ENCODE data around the gene FGFR2. TPM values are rescaled to one million over a fixed set of nuclear protein-coding genes. Genes with fewer than 3 reads are reported as not detected.

FGFR2 gene
- total RNA-seq, 1 donor from 2014 or later: 4.5 TPM

DNA sequence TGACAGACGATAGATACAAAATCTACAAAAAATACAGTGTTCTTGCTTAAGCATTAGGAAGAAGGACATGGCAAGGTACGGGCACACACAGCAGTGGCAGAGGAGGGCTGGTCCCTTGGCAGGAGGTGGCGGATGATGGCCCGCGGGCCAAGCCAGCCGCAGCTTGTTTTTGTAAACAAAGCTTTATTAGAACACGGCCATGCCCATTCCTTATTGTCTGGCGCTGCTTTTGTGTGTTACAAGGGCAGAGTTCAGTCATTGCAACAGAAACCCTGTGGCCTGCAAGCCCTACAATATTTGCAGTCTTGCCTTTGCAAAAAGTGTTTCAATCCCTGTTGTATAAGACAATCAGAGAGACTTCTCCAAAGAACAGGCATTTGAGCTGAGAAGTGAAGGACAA, 30.7 kb downstream of the FGFR2 start:
- DNase-seq (ENCODE audit: low read depth): no peak
- no peak overlapping the region for H3K4me3 ChIP-seq (ENCODE audit: low read depth, low read length)
- peaks cover 2% of the 10 kb centered on the region for H3K27me3 ChIP-seq (ENCODE audit: control insufficient read depth, insufficient read depth, low read length)
- H3K36me3 ChIP-seq (ENCODE audit: control insufficient read depth, insufficient read depth, low read length): no peaks in the 10 kb centered on the region
- TF ChIP-seq, protein P1, sequence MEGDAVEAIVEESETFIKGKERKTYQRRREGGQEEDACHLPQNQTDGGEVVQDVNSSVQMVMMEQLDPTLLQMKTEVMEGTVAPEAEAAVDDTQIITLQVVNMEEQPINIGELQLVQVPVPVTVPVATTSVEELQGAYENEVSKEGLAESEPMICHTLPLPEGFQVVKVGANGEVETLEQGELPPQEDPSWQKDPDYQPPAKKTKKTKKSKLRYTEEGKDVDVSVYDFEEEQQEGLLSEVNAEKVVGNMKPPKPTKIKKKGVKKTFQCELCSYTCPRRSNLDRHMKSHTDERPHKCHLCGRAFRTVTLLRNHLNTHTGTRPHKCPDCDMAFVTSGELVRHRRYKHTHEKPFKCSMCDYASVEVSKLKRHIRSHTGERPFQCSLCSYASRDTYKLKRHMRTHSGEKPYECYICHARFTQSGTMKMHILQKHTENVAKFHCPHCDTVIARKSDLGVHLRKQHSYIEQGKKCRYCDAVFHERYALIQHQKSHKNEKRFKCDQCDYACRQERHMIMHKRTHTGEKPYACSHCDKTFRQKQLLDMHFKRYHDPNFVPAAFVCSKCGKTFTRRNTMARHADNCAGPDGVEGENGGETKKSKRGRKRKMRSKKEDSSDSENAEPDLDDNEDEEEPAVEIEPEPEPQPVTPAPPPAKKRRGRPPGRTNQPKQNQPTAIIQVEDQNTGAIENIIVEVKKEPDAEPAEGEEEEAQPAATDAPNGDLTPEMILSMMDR (IDR thresholded peaks at IDR 0.05; ENCODE audit: insufficient read depth, low read length, poor library complexity, severe bottlenecking): no peak

DNA sequence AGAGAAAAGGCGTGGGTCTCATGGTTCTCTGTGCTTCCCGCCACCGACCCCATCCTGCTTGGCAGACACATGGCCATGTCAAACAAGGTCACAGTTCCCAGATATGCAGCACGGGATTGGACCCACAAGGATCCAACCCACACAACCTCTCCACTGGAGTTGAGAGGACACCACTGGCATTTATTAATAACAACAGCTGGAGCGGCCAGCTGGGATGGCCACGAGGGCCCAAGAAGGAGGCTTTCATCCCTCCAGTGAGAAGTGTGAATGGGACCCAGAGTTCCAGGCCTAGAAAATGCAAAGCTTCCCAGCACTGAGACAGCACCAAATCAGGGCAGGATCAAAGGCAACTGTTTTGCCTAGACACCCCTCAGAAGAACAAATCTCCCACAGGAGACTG, 31.5 kb downstream of the FGFR2 start:
- TF ChIP-seq, protein P1 (IDR thresholded peaks at IDR 0.05; ENCODE audit: insufficient read depth, low read length, poor library complexity, severe bottlenecking): no peak
- Histone ChIP-seq H3K4me3 (ENCODE audit: low read depth, low read length) (no peak overlapping the region), H3K36me3 (ENCODE audit: control insufficient read depth, insufficient read depth, low read length) (no peaks in the 10 kb centered on the region), H3K27me3 (ENCODE audit: control insufficient read depth, insufficient read depth, low read length) (peaks cover 2% of the 10 kb centered on the region)
- no peak for DNase-seq (ENCODE audit: low read depth)

DNA sequence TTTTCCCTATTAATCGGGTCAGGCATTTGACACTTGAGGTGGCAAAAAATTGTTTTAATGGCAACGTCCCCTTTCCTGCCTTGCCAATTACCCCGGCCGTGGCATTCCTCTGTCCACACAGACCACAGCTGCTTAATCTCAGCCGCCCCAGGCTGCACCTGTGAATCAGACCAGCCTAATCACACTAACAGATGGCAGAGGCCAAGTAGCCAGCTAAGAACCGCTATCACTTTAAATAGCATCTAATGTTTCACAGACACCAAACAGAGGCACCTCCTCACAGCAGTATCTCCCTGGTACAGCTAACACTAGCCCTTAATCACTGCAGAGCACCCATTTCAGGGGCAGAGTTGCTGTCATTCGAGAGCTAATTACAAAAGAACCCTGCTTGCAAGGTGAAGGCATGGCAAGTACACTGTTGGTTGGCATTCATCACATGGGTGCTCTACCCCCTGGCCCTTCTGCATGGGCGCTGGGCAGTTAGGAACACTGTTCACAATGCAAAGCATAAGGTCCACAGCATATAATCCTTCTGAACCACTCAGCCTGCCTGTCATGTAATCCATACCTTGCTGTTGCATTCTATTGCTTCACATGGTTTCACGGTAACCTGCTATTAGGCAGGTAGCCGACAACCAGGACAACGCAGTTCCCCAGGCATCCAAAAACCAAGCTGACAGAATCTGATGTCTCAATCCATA, 38.8 kb downstream of the FGFR2 start:
- Histone ChIP-seq H3K36me3 (ENCODE audit: control insufficient read depth, insufficient read depth, low read length) (no peaks in the 10 kb centered on the region), H3K4me3 (ENCODE audit: low read depth, low read length) (no peak overlapping the region), H3K27me3 (ENCODE audit: control insufficient read depth, insufficient read depth, low read length) (no peaks in the 10 kb centered on the region)
- no peak for DNase-seq (ENCODE audit: low read depth)
- TF ChIP-seq, protein P1 (IDR thresholded peaks at IDR 0.05; ENCODE audit: insufficient read depth, low read length, poor library complexity, severe bottlenecking): no peak

DNA sequence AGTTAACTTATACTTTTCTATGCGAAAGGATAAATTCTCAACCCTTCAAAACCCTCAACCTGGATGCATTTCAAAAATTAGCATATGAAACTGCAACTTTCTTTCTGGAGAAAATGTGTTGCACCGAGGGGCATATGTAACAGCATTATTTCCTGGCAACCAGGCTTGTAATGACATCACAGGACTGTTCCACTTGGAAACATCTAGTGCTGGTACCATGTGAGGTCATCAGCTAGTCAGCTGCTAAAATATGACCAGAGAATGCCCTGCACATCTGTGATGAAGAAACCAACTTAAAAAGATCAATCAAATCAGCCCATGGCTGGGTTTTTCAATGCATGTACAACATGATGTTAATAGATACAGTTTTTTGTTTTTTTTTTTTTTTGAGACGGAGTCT, 40.0 kb downstream of the FGFR2 start:
- DNase-seq (ENCODE audit: low read depth): no peak
- Histone ChIP-seq H3K36me3 (ENCODE audit: control insufficient read depth, insufficient read depth, low read length) (no peaks in the 10 kb centered on the region), H3K27me3 (ENCODE audit: control insufficient read depth, insufficient read depth, low read length) (no peaks in the 10 kb centered on the region), H3K4me3 (ENCODE audit: low read depth, low read length) (no peak overlapping the region)
- TF ChIP-seq, protein P1 (IDR thresholded peaks at IDR 0.05; ENCODE audit: insufficient read depth, low read length, poor library complexity, severe bottlenecking): no peak

DNA sequence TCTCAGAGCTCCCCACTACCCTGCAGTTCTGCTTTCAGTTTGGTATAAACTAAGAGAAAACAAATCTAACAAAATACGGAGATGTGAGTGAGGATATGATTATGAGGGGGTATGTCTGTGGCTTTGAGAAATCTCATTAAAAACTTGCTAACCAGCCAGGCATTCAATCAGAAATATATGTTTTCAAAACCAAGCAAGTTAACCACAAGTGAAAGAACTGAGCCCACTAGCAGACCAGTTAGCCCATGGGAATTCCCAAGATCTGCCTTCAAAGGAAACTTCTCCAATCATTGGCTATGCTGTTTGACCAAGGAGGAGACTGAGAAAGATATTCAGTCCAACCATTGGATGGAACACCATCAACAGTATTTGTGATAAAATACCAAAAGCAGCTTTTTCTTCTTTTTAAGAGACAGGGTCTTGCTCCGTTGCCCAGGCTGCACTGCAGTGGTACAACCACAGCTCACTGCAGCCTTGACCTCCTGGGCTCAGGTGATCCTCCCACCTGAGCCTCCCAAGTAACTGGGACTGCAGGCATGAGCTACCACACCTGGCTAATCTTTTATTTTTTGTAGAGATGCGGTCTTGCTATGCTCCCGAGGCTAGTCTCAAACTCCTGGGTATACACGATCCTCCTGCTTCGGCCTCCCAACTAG, 41.2 kb downstream of the FGFR2 start:
- Histone ChIP-seq H3K4me3 (ENCODE audit: low read depth, low read length) (no peak overlapping the region), H3K36me3 (ENCODE audit: control insufficient read depth, insufficient read depth, low read length) (no peaks in the 10 kb centered on the region), H3K27me3 (ENCODE audit: control insufficient read depth, insufficient read depth, low read length) (no peaks in the 10 kb centered on the region)
- TF ChIP-seq, protein P1 (IDR thresholded peaks at IDR 0.05; ENCODE audit: insufficient read depth, low read length, poor library complexity, severe bottlenecking): no peak
- DNase-seq (ENCODE audit: low read depth): no peak

Measured in kidney epithelial cell (primary cell).